ENCODE results near the gene MAP3K19. TPM values are rescaled to one million over a fixed set of nuclear protein-coding genes. Genes with fewer than 3 reads are reported as not detected.

Gene MAP3K19
- polyA plus RNA-seq, 4 donors: 0.03 TPM; not detected in 3

Other genes with a start within 250 kb of the MAP3K19 start
- under 1 TPM in 1 of 4 donors, not detected in 3; 0.46 TPM for gene ACMSD, start 208.8 kb downstream of the MAP3K19 start, polyA plus RNA-seq
- gene CCNT2, start 128.6 kb downstream of the MAP3K19 start, polyA plus RNA-seq: 10 to 100 TPM in 2 of 4 donors, 1 to 10 TPM in 2; 5.4 to 41.5 (median 9.3) TPM
- gene RAB3GAP1, start 4.8 kb upstream of the MAP3K19 start, polyA plus RNA-seq: 10 to 100 TPM; 15.1 to 42.9 (median 17.0) TPM

Measured in small intestine (tissue), 4 donors.